IPS-18c (cell line): Measurements from ENCODE around the gene TSFM.

Experiments used
- H3K4me3 ChIP-seq: 2 replicates; pipeline ENCODE4 v1.7.0; 2013; ENCODE audit warnings: low read depth, mild to moderate bottlenecking, low read length, moderate library complexity; ENCODE audit not compliant: insufficient read depth
- H3K9me3 ChIP-seq: one replicate; pipeline ENCODE4 v1.6.1; 2013; ENCODE audit warnings: mild to moderate bottlenecking, low read length, moderate library complexity; ENCODE audit not compliant: control insufficient read depth, insufficient read depth

Gene TSFM

DNA sequence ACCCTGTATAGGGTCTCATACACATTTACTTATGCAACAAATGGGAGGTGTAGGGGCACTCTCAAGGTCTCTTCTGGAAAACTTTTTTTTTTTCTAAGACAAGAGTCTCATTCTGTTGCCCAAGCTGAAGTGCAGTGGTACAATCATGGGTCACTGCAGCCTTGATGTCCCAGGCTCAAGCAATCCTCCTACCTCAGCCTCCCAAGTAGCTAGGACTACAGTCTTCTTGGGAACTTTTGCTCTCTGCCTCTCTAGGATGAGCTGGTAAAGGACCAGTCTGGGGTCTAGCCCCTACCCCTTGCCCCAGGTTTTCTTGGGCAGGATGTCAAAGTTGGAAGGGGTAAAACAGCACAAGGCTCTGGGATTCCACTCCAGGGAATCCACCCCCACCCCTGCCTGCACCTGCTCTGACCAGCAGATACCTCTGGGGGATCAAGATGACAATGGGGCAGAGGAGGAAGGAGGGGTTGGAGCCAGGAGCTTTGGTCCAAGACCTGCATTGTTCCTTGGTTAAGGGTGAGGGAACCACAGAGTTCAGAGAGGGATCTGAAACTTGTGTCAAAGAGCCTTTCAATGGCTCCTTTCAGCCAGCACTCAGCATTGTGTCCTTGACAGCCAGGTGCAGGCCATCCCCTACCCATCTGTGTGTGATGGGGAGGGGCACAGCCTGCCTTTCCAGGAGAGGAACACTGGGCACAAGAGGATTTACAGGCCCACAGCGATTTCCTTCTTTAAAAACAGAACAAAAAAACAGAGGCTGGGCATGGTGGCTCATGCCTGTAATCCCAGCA is 51.7 kb downstream of the TSFM start:
- Histone ChIP-seq H3K4me3 (no peak overlapping the region), H3K9me3 (no peaks in the 10 kb centered on the region)

GRCh38 chr12:57835366-57836288 is 53.0 kb downstream of the TSFM start:
- no peaks in the 10 kb centered on the region for H3K9me3 ChIP-seq
- H3K4me3 ChIP-seq, result no peak overlapping the region

GRCh38 chr12:57836442-57837375 is 54.1 kb downstream of the TSFM start:
- H3K4me3 ChIP-seq, result no peak overlapping the region
- no peaks in the 10 kb centered on the region for H3K9me3 ChIP-seq

GRCh38 chr12:57837864-57838562 is 55.4 kb downstream of the TSFM start:
- Histone ChIP-seq H3K4me3 (no peak overlapping the region), H3K9me3 (no peaks in the 10 kb centered on the region)

DNA sequence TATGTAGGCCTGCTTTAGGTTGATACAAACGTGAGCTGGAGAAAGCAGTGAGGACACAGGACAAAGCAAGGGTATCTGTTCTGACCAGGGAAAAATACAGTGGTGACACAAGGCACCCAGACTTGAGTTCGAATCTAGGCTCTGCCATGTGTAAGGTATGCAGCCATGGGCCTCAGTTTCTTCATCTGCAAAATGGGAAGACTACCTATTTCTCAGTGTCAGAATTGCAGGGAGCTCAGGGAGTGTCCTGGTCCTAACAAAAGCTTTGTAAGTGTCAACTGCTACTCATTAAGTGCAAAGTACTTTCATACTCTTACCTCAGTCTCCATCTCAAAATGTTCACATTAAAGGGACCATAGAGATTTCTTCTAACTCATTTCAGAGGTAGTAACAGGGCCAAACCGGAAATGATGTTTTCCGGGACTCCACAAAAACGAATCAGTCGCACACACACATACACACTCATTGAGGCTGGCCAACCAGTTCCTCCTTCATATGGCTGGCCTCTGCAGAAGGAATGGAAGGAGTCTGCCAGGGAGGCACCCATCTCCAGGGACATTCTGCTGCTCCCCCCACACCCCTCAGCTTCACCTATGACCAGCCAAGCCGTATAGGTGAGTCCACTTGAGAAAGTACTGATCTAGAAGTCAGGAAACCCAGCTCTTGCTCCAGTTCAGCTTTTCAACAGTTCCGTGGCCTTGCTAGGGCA is 56.2 kb downstream of the TSFM start:
- Histone ChIP-seq H3K4me3 (no peak overlapping the region), H3K9me3 (no peaks in the 10 kb centered on the region)

- Histone ChIP-seq H3K9me3 (no peaks in the 10 kb centered on the region), H3K4me3 (no peak overlapping the region)
Observed at GRCh38 chr12:57839996-57840395, 57.4 kb downstream of the TSFM start.

GRCh38 chr12:57840726-57841125 is 58.1 kb downstream of the TSFM start:
- no peaks in the 10 kb centered on the region for H3K9me3 ChIP-seq
- H3K4me3 ChIP-seq, result no peak overlapping the region

DNA sequence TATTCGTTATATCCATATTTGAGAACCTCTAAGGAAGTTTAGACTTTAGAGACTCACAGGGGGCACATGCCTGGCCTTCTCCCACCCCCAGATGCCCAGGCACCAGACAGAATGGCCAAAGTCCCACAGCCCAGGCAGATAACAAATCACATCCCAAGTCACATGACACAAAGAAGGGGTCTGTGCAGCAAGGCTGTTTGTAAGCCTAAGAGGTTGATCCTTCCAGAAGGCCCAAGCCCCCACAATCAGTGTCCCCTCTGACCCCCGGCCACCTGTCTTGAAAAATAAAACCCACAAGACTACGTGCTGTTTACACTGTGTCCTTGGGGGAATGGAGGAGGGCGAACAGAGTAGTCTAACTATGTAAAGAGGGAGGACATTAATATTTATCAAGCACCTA is 58.9 kb downstream of the TSFM start:
- H3K9me3 ChIP-seq, result no peaks in the 10 kb centered on the region
- no peak overlapping the region for H3K4me3 ChIP-seq

DNA sequence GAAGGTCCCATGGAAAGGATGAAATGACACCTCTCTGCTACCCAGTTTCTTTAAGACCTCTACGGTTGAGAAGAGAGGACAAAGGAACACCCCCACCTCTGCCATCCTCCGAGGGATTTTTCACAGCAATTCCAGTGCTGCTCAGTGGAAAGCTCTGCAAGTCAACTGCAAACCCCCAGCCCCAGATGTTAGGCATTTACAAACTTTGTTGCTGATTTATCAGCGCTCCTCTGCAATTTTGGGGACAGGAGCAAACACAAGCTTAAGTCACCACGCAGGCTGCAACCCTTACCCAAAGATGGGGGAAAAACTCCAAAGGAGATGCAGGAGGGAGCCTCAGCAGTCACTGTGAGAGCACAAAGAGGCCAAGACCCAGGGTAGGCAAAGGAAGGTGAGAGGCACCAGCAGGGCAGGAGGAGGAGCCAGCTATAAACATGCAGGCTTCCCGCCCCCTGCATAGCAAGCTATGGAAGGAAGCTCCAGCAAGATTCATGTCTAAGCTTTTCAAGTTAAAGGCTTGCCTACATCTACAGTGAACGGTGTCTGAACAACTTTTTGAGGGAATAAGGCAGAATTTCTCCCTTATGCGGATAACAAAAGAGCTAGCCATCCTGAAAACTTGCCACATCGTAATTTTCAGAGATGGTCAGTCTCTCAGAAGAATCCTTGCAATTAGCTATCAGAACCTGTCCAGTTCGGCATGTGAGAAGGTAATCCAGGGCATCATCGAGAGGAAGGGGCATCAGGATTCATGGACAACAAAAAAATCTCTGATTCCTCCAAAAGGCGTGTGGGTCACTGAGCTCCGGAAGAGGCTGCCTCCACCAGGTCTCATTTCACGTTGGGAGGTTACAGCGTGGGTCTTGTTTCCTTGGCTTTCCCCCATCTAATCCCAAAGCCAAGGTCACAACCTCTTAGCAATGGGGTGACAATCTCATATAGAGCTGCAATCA is 60.0 kb downstream of the TSFM start:
- H3K9me3 ChIP-seq, result no peaks in the 10 kb centered on the region
- no peak overlapping the region for H3K4me3 ChIP-seq

GRCh38 chr12:57844709-57845477 is 62.3 kb downstream of the TSFM start:
- Histone ChIP-seq H3K9me3 (no peaks in the 10 kb centered on the region), H3K4me3 (peak overlapping the region; percentile 88)

GRCh38 chr12:57845478-57846284 is 63.1 kb downstream of the TSFM start:
- Histone ChIP-seq H3K9me3 (no peaks in the 10 kb centered on the region), H3K4me3 (peak overlapping the region; percentile 88)

DNA sequence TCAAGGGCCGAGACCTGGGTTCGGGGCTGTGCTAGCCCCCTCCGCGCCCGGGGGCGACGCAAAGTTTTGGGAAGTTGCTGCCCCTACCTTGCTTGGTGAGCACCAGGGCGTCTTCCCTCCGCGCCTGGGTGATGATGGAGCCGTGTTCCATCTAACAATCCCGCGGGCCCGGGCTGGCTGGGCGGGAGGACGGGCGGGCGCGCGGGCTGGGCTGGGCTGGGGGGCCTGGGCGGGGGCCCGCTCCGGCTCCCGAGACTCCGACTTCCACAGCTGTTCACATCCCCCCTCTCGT is 63.6 kb downstream of the TSFM start:
- Histone ChIP-seq H3K9me3 (no peaks in the 10 kb centered on the region), H3K4me3 (peak overlapping the region; percentile 88)

DNA sequence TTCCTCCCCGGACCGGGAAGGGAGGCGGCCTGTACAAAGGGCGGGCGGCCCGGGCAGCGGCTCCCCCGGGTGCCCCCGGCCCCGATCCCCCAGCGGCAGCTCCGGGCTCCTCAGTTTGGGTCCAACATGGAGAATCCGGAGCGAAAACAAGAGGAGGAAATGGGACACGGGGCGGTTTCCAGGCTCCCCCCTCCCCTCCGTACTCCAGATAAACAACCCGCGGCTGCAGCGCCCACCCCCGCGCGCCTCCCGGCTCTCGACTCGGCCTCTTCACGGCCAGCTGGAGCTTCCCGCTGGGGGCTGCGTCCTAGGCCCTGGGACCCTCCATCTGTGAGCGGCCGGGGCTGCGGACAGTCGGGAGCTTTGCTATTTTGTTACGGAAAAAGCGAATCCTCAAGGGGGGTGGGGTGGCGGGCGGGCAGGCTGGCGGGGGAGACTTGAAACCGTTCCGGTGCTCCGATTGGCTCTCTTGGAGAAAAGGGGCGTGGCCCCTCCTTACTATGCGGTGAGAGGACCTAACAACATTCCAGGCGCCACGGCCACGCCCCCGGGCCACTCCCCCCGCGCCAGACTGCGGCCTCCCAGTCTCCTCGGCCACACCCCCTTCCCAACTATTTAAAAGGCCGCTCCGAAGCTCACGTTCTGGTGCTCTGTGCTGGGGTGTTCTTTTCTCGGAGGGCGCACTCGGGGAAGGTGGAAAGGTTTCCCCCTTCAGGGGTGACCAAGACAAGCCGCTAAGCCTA is 64.2 kb downstream of the TSFM start, which contains the start of gene CTDSP2:
TSS of gene CTDSP2 (minus strand) at position 153 of the 743 bp plus-strand sequence. CDS start 294 bp downstream, outside the sequence.
- Histone ChIP-seq H3K4me3 (peak within 1 kb of the TSS; percentile 88), H3K9me3 (no peaks in the 10 kb centered on the region)
